B cell (primary cell): ENCODE measurements around the gene ABR.

Source experiments
- CTCF ChIP-seq: fragments of 200-600 bp; IDR thresholded peaks from one replicate; pipeline ENCODE4 v1.8.0; 2022; ENCODE audit warnings: antibody characterized with exemption, mild to moderate bottlenecking
- EZH2 ChIP-seq: IDR thresholded peaks from 2 replicates; pipeline ENCODE4 v1.6.1; 2012; ENCODE audit warnings: borderline replicate concordance, low read depth, mild to moderate bottlenecking, moderate library complexity, low read length; ENCODE audit not compliant: insufficient read depth, poor library complexity, severe bottlenecking

GRCh38 chr17:1077986-1078711 is 101.6 kb downstream of the ABR start:
- TF ChIP-seq CTCF, result no peak
- TF ChIP-seq EZH2, result no peak
